ENCODE results near the gene SLC7A14.

Gene SLC7A14

DNA sequence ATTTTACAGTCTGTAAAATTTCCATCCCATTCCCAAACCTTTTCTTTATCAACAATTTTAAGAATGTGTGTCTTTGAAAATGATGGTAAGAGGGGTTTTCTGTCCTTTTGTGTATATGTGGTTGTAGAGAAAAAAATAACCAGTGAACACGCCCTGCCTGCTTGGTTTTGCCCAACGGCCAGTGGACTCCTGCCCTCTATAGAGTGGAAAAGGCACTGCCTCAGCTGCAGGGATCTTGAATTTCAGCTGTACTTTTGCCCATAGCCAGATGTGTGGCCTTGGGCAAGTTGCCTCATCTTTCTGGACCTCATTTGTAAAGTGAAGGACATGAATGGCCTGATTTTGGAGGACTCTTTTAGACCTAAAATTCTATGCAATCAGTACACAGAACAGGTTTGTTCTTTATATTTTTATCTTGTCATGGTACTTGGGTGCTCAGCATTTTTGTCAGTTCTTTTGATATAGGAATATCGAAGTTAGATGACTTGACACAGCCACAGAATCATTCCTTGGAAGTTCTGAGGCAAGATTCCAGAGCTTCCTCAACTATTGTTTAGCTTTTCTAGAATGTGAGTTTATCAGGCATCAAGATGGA lies 86.2 kb downstream of the SLC7A14 start:
- DNase-seq (ENCODE audit: extremely low read depth, low read depth), result peak; percentile 68
- no peak overlapping the region for H3K4me3 ChIP-seq (replicated peaks; ENCODE audit: low read depth, low read length)
- TF ChIP-seq, protein P1, sequence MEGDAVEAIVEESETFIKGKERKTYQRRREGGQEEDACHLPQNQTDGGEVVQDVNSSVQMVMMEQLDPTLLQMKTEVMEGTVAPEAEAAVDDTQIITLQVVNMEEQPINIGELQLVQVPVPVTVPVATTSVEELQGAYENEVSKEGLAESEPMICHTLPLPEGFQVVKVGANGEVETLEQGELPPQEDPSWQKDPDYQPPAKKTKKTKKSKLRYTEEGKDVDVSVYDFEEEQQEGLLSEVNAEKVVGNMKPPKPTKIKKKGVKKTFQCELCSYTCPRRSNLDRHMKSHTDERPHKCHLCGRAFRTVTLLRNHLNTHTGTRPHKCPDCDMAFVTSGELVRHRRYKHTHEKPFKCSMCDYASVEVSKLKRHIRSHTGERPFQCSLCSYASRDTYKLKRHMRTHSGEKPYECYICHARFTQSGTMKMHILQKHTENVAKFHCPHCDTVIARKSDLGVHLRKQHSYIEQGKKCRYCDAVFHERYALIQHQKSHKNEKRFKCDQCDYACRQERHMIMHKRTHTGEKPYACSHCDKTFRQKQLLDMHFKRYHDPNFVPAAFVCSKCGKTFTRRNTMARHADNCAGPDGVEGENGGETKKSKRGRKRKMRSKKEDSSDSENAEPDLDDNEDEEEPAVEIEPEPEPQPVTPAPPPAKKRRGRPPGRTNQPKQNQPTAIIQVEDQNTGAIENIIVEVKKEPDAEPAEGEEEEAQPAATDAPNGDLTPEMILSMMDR (IDR thresholded peaks at IDR 0.05; ENCODE audit: low read depth, low read length, missing control alignments), result peak; percentile 77

DNA sequence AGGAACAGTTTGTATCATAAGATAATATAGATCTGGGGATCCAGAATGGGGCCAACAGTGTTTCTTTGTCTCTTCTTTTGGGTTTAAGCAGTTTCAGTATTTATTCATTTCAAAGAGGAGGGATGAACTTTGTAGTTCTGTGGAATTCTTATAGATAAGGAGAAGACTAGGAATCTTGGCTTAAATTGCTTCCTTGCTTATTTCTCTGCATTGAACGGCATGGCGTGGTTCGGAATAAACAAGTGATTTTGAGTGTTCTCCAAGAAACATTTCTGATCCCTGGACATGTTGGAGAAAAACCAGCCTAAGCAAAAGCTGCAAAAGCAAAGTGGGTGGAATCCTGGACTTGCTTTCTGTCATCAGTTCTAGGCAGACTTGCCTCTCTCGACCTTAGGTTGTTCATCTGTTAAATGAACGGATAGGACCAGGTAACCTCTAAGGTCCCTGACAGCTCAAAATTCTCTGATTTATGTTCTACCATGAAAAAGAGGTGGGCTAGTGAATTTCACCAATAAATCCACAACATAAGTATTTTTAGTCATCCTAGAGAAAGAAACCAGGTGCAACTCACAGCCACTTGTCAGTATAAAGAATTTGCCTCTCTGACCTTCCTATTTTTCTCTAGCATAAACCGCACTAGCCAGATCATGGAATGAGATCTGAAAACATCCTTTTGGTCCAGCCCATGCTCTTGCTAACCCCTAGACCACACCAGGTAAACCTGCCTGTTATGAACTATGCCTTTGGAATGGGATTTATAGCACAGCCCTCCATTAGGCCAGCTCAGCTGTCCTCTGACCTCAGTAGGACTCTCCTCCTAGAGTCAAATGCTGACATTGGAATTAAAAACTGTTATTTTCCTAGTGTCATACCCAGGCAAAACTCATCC lies 88.4 kb downstream of the SLC7A14 start:
- no peak overlapping the region for H3K4me3 ChIP-seq (replicated peaks; ENCODE audit: low read depth, low read length)
- TF ChIP-seq, protein P1 (IDR thresholded peaks at IDR 0.05; ENCODE audit: low read depth, low read length, missing control alignments), result no peak
- DNase-seq (ENCODE audit: extremely low read depth, low read depth), result no peak

- H3K4me3 ChIP-seq (replicated peaks; ENCODE audit: low read depth, low read length), result no peak overlapping the region
- TF ChIP-seq, protein P1 (IDR thresholded peaks at IDR 0.05; ENCODE audit: low read depth, low read length, missing control alignments), result no peak
- no peak for DNase-seq (ENCODE audit: extremely low read depth, low read depth)
These were observed 89.1 kb downstream of the SLC7A14 start for GRCh38 chr3:170496868-170497140.

DNA sequence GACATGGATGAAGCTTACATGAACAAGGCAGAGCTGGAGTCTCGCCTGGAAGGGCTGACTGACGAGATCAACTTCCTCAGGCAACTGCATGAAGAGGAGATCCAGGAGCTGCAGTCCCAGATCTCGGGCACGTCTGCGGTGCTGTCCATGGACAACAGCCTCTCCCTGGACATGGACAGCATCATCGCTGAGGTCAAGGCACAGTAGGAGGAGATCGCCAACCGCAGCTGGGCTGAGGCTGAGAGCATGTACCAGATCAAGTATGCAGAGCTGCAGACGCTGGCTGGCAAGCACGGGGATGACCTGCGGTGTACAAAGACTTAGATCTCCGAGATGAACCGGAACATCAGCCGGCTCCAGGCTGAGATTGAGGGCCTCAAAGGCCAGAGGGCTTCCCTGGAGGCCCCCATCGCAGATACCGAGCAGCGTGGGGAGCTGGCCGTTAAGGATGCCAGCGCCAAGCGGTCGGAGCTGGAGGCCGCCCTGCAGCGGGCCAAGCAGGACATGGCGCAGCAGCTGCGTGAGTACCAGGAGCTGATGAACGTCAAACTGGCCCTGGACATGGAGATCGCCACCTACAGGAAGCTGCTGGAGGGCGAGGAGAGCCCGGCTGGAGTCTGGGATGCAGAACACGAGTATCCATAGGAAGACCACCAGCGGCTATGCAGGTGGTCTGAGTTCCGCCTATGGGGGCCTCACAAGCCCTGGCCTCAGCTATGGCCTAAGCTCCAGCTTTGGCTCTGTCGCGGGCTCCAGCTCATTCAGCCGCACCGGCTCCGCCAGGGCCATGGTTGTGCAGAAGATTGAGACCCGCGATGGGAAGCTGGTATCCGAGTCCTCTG lies 89.6 kb downstream of the SLC7A14 start:
- TF ChIP-seq, protein P1 (IDR thresholded peaks at IDR 0.05; ENCODE audit: low read depth, low read length, missing control alignments), result peak; percentile 3
- no peak for DNase-seq (ENCODE audit: extremely low read depth, low read depth)
- no peak overlapping the region for H3K4me3 ChIP-seq (replicated peaks; ENCODE audit: low read depth, low read length)

GRCh38 chr3:170494766-170495165 lies 91.1 kb downstream of the SLC7A14 start:
- no peak for DNase-seq (ENCODE audit: extremely low read depth, low read depth)
- TF ChIP-seq, protein P1 (IDR thresholded peaks at IDR 0.05; ENCODE audit: low read depth, low read length, missing control alignments), result no peak
- no peak overlapping the region for H3K4me3 ChIP-seq (replicated peaks; ENCODE audit: low read depth, low read length)

DNA sequence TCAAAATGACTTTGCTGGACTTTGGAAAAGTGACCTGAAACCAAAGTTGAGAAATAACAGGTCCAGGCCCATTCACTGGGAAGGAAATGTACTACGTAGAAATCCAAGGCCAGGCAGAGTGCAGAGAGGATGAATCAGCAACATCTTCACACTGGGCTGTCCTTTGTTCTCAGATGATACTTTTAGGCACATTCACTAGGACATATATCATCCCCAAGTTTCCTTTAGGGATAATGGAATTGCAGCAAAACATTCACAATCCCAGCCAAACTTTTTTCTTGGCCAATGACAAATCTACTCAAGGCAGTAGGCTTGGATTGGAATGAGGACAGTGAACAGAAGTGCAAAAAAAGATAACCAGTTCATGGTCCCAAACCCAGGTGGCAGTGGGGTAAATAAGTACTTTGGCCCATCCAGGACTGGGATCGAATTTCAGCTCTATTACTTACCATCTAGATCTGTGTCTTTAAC lies 92.1 kb downstream of the SLC7A14 start:
- TF ChIP-seq, protein P1 (IDR thresholded peaks at IDR 0.05; ENCODE audit: low read depth, low read length, missing control alignments), result no peak
- no peak overlapping the region for H3K4me3 ChIP-seq (replicated peaks; ENCODE audit: low read depth, low read length)
- DNase-seq (ENCODE audit: extremely low read depth, low read depth), result no peak
